K562 (cell line): Measurements from ENCODE around the gene CEL. TPM values are rescaled to one million over a fixed set of nuclear protein-coding genes. Genes with fewer than 3 reads are reported as not detected.

Experiments
- PHF20 ChIP-seq: fragments of 450-650 bp; IDR thresholded peaks from 2 replicates; pipeline ENCODE4 v1.6.1; 2018; ENCODE audit not compliant: partially characterized antibody
- ZKSCAN8 ChIP-seq: fragments of 200-800 bp; sonication (Bioruptor generic); IDR thresholded peaks from 2 replicates; pipeline ENCODE4 v1.6.1; 2016; ENCODE audit warnings: missing genetic modification characterization, missing compliant biosample characterization
- polyA plus RNA-seq, 8 experiments: library from polyadenylated mRNA; depleted of rRNA in 4 of 8; stranded (reverse) in 5 of 8; unstranded in 3 of 8; fragments of >200 nt; fragmentation: Nextera tagmentation in 2 of 8; fragmentation: Illumina TruSeq in 1 of 8; extraction: Ambion mirVana in 2 of 8; extraction: Trizol in 1 of 8; gene quantifications; 2 replicates each; pipeline versions ENCODE4 v1.2.1 to v1.2.3, GENCODE V29; 2011 to 2014; ENCODE audit warnings: inconsistent platforms in 1 of 8, missing spikeins in 1 of 8
- total RNA-seq, 7 experiments: library from RNA; depleted of rRNA in 6 of 7; stranded (reverse); fragments of >200 nt in 6 of 7; fragmentation: Illumina TruSeq in 2 of 7; extraction: Trizol in 2 of 7; gene quantifications; 2 replicates each; pipeline versions ENCODE4 v1.2.1 to v1.2.3, GENCODE V29; 2011 to 2021; ENCODE audit warnings: low replicate concordance in 1 of 7
- TF ChIP-seq, protein P1 (sequence below): sonication (generic); formaldehyde crosslinking; IDR thresholded peaks from 2 replicates; pipeline ENCODE4 v1.8.1; 2023; ENCODE audit warnings: mild to moderate bottlenecking, missing genetic modification reagents
- TF ChIP-seq, protein P2 (sequence below): fragments of 450-650 bp; conservative IDR thresholded peaks from 2 replicates; pipeline ENCODE4 v1.6.1; 2016; ENCODE audit warnings: missing genetic modification characterization, low read depth, mild to moderate bottlenecking, control low read depth, missing compliant biosample characterization
- TF ChIP-seq, protein P3 (sequence below): fragments of 450-650 bp; formaldehyde crosslinking; IDR thresholded peaks from 2 replicates; pipeline ENCODE4 v1.4.0; 2020; ENCODE audit warnings: mild to moderate bottlenecking, moderate library complexity

Gene CEL
- total and polyA plus RNA-seq, 9 of the 15 experiments (the other 6 are each of a cell fraction or from before 2014, with no cell fraction given), result 0.09 to 3.0 (median 0.51) TPM; not detected in 2

DNA sequence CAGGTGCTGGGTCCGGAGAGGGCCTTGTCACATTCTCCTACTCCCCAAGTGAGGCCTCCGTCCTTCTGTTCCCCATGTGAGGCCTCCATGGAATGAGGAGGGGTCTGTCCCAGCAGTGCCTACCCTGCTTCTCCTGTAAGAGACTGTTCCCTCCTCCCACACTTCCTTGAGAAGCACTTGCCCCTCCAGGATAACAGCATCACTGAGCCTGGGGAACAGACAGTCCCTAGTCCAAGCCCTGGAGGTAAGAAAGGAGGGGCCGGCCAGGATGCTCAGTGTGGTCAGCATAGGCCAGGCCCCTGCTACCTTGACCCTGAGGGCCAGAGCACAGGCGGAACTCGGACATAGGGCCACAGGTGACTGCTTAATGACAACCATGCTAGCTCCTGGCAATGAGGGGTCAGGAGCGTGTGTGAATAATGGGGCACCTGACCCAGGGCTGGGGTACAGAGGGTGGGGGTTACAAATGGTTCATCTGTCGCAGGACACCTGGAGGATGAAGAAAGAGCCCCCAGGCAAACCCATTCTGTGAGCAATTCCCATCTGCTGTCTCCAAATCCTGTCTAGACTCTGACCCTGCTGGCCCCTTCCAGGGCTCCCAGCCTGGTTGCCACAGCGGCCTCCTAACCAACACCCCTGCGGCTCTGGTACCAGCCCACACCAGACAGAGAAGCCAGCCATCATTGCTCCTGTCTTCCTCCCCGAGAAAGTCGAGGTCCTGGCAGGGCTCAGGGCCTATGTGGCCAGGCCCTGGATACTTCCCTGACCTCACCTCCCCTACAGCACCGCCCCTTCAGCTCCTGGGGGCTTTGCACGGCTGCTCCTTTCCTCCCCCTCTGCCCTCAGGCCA, 39.0 kb downstream of the CEL start (continued):
- TF ChIP-seq, protein P1, sequence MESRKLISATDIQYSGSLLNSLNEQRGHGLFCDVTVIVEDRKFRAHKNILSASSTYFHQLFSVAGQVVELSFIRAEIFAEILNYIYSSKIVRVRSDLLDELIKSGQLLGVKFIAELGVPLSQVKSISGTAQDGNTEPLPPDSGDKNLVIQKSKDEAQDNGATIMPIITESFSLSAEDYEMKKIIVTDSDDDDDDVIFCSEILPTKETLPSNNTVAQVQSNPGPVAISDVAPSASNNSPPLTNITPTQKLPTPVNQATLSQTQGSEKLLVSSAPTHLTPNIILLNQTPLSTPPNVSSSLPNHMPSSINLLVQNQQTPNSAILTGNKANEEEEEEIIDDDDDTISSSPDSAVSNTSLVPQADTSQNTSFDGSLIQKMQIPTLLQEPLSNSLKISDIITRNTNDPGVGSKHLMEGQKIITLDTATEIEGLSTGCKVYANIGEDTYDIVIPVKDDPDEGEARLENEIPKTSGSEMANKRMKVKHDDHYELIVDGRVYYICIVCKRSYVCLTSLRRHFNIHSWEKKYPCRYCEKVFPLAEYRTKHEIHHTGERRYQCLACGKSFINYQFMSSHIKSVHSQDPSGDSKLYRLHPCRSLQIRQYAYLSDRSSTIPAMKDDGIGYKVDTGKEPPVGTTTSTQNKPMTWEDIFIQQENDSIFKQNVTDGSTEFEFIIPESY (CRISPR knock-in tag), result no peak
- TF ChIP-seq, protein P2, sequence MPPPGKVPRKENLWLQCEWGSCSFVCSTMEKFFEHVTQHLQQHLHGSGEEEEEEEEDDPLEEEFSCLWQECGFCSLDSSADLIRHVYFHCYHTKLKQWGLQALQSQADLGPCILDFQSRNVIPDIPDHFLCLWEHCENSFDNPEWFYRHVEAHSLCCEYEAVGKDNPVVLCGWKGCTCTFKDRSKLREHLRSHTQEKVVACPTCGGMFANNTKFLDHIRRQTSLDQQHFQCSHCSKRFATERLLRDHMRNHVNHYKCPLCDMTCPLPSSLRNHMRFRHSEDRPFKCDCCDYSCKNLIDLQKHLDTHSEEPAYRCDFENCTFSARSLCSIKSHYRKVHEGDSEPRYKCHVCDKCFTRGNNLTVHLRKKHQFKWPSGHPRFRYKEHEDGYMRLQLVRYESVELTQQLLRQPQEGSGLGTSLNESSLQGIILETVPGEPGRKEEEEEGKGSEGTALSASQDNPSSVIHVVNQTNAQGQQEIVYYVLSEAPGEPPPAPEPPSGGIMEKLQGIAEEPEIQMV (tag), result no peak
- TF ChIP-seq PHF20, result no peak
- TF ChIP-seq, protein P3, sequence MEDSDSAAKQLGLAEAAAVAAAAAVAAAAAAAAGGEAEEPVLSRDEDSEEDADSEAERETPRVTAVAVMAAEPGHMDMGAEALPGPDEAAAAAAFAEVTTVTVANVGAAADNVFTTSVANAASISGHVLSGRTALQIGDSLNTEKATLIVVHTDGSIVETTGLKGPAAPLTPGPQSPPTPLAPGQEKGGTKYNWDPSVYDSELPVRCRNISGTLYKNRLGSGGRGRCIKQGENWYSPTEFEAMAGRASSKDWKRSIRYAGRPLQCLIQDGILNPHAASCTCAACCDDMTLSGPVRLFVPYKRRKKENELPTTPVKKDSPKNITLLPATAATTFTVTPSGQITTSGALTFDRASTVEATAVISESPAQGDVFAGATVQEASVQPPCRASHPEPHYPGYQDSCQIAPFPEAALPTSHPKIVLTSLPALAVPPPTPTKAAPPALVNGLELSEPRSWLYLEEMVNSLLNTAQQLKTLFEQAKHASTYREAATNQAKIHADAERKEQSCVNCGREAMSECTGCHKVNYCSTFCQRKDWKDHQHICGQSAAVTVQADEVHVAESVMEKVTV (CRISPR knock-in tag), result no peak
- TF ChIP-seq ZKSCAN8, result no peak
